Measurements from ENCODE around the gene TAS2R9.
"Not testable (repeated sequence)": the region's sequence is repeated elsewhere in the genome, so short reads cannot be mapped to it uniquely, and the experiment has no call there.

Gene TAS2R9

DNA sequence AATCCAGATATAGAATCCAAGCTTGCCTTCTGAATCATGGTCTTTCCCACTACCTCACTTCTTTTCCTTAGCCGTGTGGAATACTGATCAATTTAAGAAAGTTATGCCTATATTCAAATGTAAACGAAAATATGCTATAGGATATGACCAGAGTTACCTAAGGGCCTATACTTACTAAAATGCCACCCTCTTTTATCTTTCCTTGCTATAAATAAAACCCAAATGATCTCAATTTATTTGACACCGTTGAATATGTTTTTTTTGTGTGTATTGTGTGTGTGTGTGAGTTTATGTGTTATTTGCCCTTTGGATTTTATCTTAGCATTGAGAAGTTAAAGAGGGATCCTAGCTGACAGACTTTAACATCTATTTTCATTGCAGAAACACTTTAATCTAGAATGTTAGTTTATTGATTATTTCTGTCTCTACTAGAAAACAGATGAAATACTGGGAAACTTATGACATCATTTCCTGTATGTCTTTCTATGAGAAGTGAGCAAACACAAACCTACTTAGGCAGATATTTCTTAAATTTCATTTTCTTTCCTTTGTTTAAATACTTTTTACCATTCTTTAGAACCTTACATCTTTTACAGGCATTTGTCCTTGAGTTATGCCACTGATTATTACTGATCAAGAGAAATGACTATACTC is 2.0 kb upstream of the TAS2R9 start:
- Histone ChIP-seq H3K27me3 (ENCODE audit: insufficient read depth, low read length) (peaks cover 20% of the 10 kb centered on the region), H2AFZ (ENCODE audit: low read length, unreplicated experiment) (no peak overlapping the region), H3K27ac (ENCODE audit: low read depth, low read length) (no peak overlapping the region), H3K4me3 (ENCODE audit: low read depth, low read length) (no peak overlapping the region), H3K79me2 (ENCODE audit: control insufficient read depth, insufficient read depth, low read length, unreplicated experiment) (no peaks in the 10 kb centered on the region), H3K4me1 (ENCODE audit: control insufficient read depth, insufficient read depth, low read length, unreplicated experiment) (no peaks in the 10 kb centered on the region), H3K36me3 (ENCODE audit: insufficient read depth, low read length) (no peaks in the 10 kb centered on the region)

DNA sequence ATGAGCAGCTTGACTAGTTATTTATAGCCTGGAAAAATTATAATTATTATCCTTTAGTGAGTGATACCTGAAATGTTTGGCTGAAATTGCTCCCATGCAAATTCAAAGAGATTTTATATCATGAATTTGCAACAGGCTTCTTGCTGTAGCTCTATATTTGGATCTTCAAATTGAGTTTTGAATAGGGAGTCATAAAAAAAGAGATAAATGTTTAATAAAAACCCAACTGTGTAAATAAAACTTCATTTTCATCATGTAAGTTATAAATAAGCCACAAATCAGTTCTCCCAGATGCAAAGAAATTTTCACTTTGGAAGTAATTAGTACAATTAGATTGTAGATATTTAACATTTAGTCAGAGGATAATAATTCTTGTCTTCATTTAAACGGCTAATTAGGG is 2.8 kb downstream of the TAS2R9 start, which contains the start of gene TAS2R8:
TSS of gene TAS2R8 (minus strand) at position 101 of the 400 bp plus-strand sequence. CDS start 306 bp downstream, outside the sequence.
- H3K79me2 ChIP-seq (ENCODE audit: control insufficient read depth, insufficient read depth, low read length, unreplicated experiment): no peaks in the 10 kb centered on the region
- no peak within 1 kb of the TSS for H3K4me3 ChIP-seq (ENCODE audit: low read depth, low read length)
- H2AFZ ChIP-seq (ENCODE audit: low read length, unreplicated experiment): no peak within 1 kb of the TSS
- H3K27me3 ChIP-seq (ENCODE audit: insufficient read depth, low read length): peaks cover 41% of the 10 kb centered on the region
- H3K27ac ChIP-seq (ENCODE audit: low read depth, low read length): no peak within 1 kb of the TSS
- H3K4me1 ChIP-seq (ENCODE audit: control insufficient read depth, insufficient read depth, low read length, unreplicated experiment): no peaks in the 10 kb centered on the region
- H3K36me3 ChIP-seq (ENCODE audit: insufficient read depth, low read length): no peaks in the 10 kb centered on the region

DNA sequence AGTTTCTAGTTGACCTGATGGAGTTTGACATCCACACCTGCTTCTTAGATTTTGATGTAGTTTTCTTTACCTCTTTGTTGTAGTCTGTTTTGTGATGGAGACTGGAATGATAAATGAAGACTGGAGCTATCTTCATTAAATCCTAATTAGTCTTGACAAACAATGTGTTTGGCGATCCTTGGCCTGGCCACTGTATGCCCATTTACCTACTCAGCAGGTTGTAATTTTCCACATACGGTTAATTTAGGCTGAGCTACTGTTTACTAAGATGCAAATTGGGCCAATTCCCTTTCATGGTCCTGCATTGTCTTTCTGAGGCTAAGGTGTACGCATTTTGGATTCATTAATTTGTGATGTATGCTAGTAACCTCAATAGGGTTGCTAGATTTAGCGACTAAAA is 7.4 kb downstream of the TAS2R9 start, which contains the start of gene TAS2R7:
TSS of gene TAS2R7 (minus strand) at position 41 of the 400 bp plus-strand sequence. CDS start 57 bp downstream, outside the sequence.
- Histone ChIP-seq H3K27ac (ENCODE audit: low read depth, low read length) (no peak within 1 kb of the TSS), H3K4me3 (ENCODE audit: low read depth, low read length) (no peak within 1 kb of the TSS), H3K36me3 (ENCODE audit: insufficient read depth, low read length) (no peaks in the 10 kb centered on the region), H3K79me2 (ENCODE audit: control insufficient read depth, insufficient read depth, low read length, unreplicated experiment) (no peaks in the 10 kb centered on the region), H3K27me3 (ENCODE audit: insufficient read depth, low read length) (peaks cover 61% of the 10 kb centered on the region), H2AFZ (ENCODE audit: low read length, unreplicated experiment) (no peak within 1 kb of the TSS), H3K4me1 (ENCODE audit: control insufficient read depth, insufficient read depth, low read length, unreplicated experiment) (no peaks in the 10 kb centered on the region)

DNA sequence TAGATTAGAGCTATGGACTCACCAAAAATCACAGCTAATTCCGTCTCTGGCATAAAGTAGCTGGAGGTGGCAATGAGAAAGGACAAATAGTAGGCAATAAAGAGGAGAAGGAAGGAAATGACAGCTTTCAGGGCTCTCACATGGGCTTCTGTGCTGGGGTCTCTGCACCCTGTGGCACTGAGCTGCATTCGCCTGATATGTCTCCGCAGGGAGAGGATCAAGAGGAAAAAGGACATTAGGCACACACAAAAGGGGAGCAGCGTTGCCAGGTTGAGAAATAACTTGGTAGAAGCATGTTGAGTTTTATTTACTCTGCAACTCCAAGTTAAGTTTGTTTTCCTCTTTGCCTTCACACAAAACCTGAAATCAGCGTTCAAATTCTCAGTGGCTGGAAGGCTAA is 8.2 kb downstream of the TAS2R9 start:
- no peaks in the 10 kb centered on the region for H3K36me3 ChIP-seq (ENCODE audit: insufficient read depth, low read length)
- H2AFZ ChIP-seq (ENCODE audit: low read length, unreplicated experiment): no peak overlapping the region
- H3K79me2 ChIP-seq (ENCODE audit: control insufficient read depth, insufficient read depth, low read length, unreplicated experiment): no peaks in the 10 kb centered on the region
- H3K27ac ChIP-seq (ENCODE audit: low read depth, low read length): no peak overlapping the region
- no peaks in the 10 kb centered on the region for H3K4me1 ChIP-seq (ENCODE audit: control insufficient read depth, insufficient read depth, low read length, unreplicated experiment)
- no peak overlapping the region for H3K4me3 ChIP-seq (ENCODE audit: low read depth, low read length)
- H3K27me3 ChIP-seq (ENCODE audit: insufficient read depth, low read length): peaks cover 64% of the 10 kb centered on the region

DNA sequence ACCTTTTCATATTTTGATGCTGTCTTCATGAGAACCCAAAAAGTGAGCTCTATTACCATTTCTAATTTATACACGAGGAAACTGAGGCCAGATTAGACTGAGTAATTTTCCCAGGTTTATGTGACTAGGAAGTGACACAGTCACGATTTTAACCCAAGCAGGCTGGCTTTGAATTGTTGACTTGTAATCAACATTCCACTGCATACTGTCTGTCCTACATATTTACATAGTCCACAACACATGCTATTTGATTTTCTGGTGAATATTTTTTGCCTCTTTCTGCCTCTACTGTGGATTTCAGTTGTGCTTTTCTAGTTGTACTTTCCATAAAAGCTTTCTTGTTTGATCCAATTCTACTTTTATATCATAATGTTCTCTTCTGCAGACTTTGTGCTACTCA is 15.7 kb downstream of the TAS2R9 start:
- peaks cover 34% of the 10 kb centered on the region for H3K27me3 ChIP-seq (ENCODE audit: insufficient read depth, low read length)
- no peak overlapping the region for H3K4me3 ChIP-seq (ENCODE audit: low read depth, low read length)
- no peaks in the 10 kb centered on the region for H3K36me3 ChIP-seq (ENCODE audit: insufficient read depth, low read length)
- no peaks in the 10 kb centered on the region for H3K79me2 ChIP-seq (ENCODE audit: control insufficient read depth, insufficient read depth, low read length, unreplicated experiment)
- no peaks in the 10 kb centered on the region for H3K4me1 ChIP-seq (ENCODE audit: control insufficient read depth, insufficient read depth, low read length, unreplicated experiment)
- no peak overlapping the region for H2AFZ ChIP-seq (ENCODE audit: low read length, unreplicated experiment)
- no peak overlapping the region for H3K27ac ChIP-seq (ENCODE audit: low read depth, low read length)

DNA sequence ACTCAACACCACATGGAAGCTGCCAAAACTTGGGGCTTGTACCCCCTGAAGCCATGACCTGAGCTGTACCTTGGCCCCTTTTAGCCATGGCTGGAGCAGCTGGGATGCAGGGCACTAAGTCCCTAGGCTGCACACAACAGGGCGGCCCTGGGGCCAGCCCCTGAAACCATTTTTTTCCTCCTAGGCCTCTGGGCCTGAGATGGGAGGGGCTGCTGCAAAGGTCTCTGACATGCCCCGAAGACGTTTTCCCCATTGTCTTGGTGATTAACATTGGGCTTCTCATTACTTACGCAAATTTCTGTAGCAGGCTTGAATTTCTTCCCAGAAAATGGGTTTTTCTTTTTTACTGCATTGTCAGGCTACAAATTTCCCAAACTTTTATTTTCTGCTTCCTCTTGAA is 18.2 kb downstream of the TAS2R9 start:
- not testable (repeated sequence) for H3K4me1 ChIP-seq (ENCODE audit: control insufficient read depth, insufficient read depth, low read length, unreplicated experiment); H3K4me3 ChIP-seq (ENCODE audit: low read depth, low read length); H3K36me3 ChIP-seq (ENCODE audit: insufficient read depth, low read length); H3K79me2 ChIP-seq (ENCODE audit: control insufficient read depth, insufficient read depth, low read length, unreplicated experiment); H2AFZ ChIP-seq (ENCODE audit: low read length, unreplicated experiment); H3K27ac ChIP-seq (ENCODE audit: low read depth, low read length)
- H3K27me3 ChIP-seq (ENCODE audit: insufficient read depth, low read length): peaks cover 18% of the 10 kb centered on the region; the same call in 1 of the 2 replicates

DNA sequence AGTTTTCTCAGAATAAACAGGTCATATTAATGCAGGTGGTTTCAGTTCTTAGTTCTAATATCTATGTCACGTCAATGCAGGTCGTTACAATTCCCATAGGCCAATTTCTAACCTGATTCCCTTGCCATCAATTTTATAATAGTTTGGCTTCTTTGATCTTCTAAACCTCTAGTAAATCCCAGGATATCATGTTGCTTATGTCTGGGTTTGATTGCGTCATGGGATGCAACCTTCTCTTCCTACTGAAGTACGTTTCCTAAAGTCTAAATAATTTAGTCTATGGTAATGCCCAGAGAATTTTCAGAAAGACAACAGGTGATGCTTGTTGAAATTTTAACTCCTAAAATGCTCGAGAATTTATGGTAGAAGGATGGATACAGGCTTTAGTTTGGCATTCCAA is 26.7 kb downstream of the TAS2R9 start:
- H3K79me2 ChIP-seq (ENCODE audit: control insufficient read depth, insufficient read depth, low read length, unreplicated experiment): no peaks in the 10 kb centered on the region
- H3K36me3 ChIP-seq (ENCODE audit: insufficient read depth, low read length): no peaks in the 10 kb centered on the region
- H3K27me3 ChIP-seq (ENCODE audit: insufficient read depth, low read length): no peaks in the 10 kb centered on the region
- no peak overlapping the region for H3K27ac ChIP-seq (ENCODE audit: low read depth, low read length)
- no peak overlapping the region for H3K4me3 ChIP-seq (ENCODE audit: low read depth, low read length)
- no peaks in the 10 kb centered on the region for H3K4me1 ChIP-seq (ENCODE audit: control insufficient read depth, insufficient read depth, low read length, unreplicated experiment)
- H2AFZ ChIP-seq (ENCODE audit: low read length, unreplicated experiment): no peak overlapping the region

DNA sequence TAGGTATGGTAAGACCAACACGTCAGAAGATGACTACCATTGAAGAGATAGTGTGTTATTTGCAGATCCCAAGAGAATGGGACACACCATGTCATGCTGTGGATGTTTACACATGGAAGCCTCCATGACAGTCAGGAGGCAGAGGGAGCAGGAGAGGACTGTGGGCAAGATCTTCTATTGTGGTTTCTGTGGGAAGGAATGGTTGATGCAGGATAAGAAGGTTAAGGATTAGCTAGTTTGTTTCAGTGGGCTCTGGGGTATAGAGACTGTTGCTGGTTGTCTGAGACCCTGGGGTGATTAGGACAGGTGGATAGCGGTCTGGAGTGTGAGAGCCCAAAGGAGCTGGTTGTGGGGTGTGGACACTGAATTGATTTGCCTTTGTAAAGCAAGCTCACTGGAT is 30.9 kb downstream of the TAS2R9 start:
- Histone ChIP-seq H3K4me1 (ENCODE audit: control insufficient read depth, insufficient read depth, low read length, unreplicated experiment) (no peaks in the 10 kb centered on the region), H2AFZ (ENCODE audit: low read length, unreplicated experiment) (no peak overlapping the region), H3K36me3 (ENCODE audit: insufficient read depth, low read length) (no peaks in the 10 kb centered on the region), H3K79me2 (ENCODE audit: control insufficient read depth, insufficient read depth, low read length, unreplicated experiment) (no peaks in the 10 kb centered on the region), H3K4me3 (ENCODE audit: low read depth, low read length) (no peak overlapping the region), H3K27ac (ENCODE audit: low read depth, low read length) (no peak overlapping the region), H3K27me3 (ENCODE audit: insufficient read depth, low read length) (peaks cover 17% of the 10 kb centered on the region)

DNA sequence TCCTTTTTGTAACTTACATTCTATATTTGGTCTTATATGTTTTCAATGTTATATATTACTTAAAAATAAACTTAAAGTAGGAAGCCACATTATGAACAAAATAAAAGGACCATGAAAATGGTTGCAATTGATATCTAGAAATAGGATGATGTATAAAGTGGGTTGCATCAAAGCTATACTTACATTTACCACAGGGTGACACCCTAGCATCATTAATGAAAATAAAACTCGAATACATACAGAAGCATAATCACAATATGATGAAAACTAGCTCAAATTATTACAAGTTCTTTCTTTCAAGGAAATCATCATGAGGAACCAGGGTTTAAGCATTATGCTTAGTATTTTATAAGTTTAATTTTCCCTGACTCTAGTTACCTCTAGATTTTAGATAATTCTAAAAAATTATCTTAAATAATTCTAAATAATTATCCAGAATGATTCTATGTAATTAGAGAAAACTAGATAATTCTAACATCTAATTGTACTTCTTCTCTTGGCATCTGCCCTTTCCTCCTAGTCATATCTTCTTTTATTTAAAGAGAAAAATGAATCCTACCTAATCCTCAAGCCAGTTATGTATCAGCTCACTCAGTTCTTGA is 38.7 kb downstream of the TAS2R9 start:
- Histone ChIP-seq H3K4me1 (ENCODE audit: control insufficient read depth, insufficient read depth, low read length, unreplicated experiment) (no peaks in the 10 kb centered on the region), H2AFZ (ENCODE audit: low read length, unreplicated experiment) (no peak overlapping the region), H3K27ac (ENCODE audit: low read depth, low read length) (no peak overlapping the region), H3K36me3 (ENCODE audit: insufficient read depth, low read length) (no peaks in the 10 kb centered on the region), H3K79me2 (ENCODE audit: control insufficient read depth, insufficient read depth, low read length, unreplicated experiment) (no peaks in the 10 kb centered on the region), H3K4me3 (ENCODE audit: low read depth, low read length) (no peak overlapping the region), H3K27me3 (ENCODE audit: insufficient read depth, low read length) (peaks cover 80% of the 10 kb centered on the region)

DNA sequence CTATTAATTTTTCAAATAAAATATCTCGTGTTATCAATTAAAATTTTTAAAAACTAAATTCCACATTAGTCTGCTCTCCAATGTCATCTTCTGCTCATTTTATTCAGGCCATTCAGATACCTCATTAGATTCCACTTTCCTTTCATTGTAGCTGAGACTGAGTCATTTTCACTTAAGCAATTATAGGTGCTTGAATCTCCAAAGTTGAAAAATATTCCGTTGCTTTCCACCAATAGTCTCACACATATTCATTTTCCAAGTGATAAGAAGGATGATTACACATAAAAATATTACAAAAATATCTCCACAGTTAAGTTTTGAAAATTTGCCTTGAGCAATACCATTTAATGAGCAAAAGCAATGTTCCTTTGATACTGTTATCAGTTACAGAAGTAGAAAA is 50.3 kb downstream of the TAS2R9 start:
- Histone ChIP-seq H2AFZ (ENCODE audit: low read length, unreplicated experiment) (no peak overlapping the region), H3K4me1 (ENCODE audit: control insufficient read depth, insufficient read depth, low read length, unreplicated experiment) (no peaks in the 10 kb centered on the region), H3K79me2 (ENCODE audit: control insufficient read depth, insufficient read depth, low read length, unreplicated experiment) (no peaks in the 10 kb centered on the region), H3K27me3 (ENCODE audit: insufficient read depth, low read length) (peaks cover 46% of the 10 kb centered on the region), H3K4me3 (ENCODE audit: low read depth, low read length) (no peak overlapping the region), H3K36me3 (ENCODE audit: insufficient read depth, low read length) (no peaks in the 10 kb centered on the region), H3K27ac (ENCODE audit: low read depth, low read length) (no peak overlapping the region)
